ENCODE data around the gene RAB31. TPM values are rescaled to one million over a fixed set of nuclear protein-coding genes. Genes with fewer than 3 reads are reported as not detected.

The RAB31 gene
- total RNA-seq, 4 donors from 2014 or later = 12.2 to 22.0 (median 15.6) TPM

DNA sequence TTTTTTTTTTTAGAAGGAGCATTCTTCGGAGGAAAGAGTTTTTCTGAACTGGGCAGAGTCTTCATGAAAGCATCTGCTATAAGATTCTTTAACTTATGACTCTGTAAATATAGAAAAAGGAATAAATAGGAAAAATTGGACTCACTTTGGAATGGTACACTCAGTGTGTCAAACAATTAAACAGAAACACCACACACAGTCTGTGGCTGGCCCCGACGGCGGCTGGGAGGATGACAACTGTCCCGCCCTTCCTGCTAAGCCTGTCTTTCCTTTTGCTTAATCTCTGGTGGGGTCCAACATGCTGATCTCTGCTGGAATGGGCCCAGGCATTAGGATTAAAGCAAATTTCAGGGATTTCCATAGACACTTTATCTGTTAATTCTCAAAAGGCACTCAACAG, 12.5 kb upstream of the RAB31 start:
- TF ChIP-seq POLR2A (IDR thresholded peaks at IDR 0.05) = no peak
- TF ChIP-seq, protein P1, sequence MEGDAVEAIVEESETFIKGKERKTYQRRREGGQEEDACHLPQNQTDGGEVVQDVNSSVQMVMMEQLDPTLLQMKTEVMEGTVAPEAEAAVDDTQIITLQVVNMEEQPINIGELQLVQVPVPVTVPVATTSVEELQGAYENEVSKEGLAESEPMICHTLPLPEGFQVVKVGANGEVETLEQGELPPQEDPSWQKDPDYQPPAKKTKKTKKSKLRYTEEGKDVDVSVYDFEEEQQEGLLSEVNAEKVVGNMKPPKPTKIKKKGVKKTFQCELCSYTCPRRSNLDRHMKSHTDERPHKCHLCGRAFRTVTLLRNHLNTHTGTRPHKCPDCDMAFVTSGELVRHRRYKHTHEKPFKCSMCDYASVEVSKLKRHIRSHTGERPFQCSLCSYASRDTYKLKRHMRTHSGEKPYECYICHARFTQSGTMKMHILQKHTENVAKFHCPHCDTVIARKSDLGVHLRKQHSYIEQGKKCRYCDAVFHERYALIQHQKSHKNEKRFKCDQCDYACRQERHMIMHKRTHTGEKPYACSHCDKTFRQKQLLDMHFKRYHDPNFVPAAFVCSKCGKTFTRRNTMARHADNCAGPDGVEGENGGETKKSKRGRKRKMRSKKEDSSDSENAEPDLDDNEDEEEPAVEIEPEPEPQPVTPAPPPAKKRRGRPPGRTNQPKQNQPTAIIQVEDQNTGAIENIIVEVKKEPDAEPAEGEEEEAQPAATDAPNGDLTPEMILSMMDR (IDR thresholded peaks at IDR 0.05) = no peak
- peak in 1 of 2 donors; percentile 74 for DNase-seq (ENCODE audit: low spot score in 2 of 2)
- H3K4me3 ChIP-seq (ENCODE audit: low read depth, poor library complexity, severe bottlenecking) = no peak overlapping the region
- WGBS, 2 donors = 45 to 49% methylated on average over 5 of the region's 5 CpGs
- intact Hi-C loops (cut with DNase I; ENCODE audit: low total_unique reads) = no loop called here

DNA sequence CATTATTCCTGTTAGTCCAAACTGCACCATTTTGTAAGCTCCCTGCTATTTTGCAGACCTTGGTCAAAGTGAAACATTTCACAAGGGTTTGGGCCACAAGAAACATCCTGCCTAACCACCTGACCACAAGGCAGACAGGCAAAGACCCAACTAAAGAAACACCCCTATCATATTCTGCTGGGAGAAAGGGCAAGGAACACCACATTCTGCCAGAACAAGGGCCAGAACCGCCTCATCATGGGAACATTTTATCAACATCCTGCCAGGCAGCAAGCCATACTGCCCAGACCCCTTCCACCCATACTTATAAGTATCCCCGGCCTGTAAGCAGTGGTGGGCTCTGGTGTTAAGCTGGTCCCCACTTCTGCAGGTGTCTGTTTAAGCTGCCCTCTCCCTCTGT, 12.0 kb upstream of the RAB31 start:
- peak in 1 of 2 donors; percentile 46 for DNase-seq (ENCODE audit: low spot score in 2 of 2)

DNA sequence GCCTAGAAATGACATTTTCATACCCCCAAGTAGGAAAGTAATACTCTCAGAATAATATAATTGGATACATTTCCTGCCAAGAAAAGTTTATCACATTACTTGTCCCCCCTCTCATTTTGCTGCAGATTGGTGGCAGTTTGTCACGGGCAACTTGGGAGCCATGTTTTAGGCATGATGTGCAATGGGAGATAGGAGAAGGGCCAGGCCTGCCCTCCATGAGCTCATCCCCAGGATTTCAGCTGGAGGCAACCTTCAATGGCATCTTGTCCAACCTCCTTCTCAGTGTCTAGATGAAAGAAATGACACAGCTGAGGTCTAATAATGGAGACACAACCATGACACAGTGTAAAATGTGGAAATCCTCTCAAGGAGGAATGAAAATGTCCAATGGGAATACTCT, 11.4 kb upstream of the RAB31 start:
- peak in 1 of 2 donors; percentile 60 for DNase-seq (ENCODE audit: low spot score in 2 of 2)
- WGBS, 2 donors = 75 to 88% methylated on average over 1 of the region's 1 CpG
- H3K4me3 ChIP-seq (ENCODE audit: low read depth, poor library complexity, severe bottlenecking) = no peak overlapping the region
- intact Hi-C loops (cut with DNase I; ENCODE audit: low total_unique reads) = no loop called here
- TF ChIP-seq, protein P1 (IDR thresholded peaks at IDR 0.05) = no peak
- TF ChIP-seq POLR2A (IDR thresholded peaks at IDR 0.05) = no peak

More for the DNA sequence above, 12.0 kb upstream of the RAB31 start:
- intact Hi-C loops (cut with DNase I; ENCODE audit: low total_unique reads) = no loop called here
- 80 to 86% methylated on average over 2 of the region's 2 CpGs for WGBS, 2 donors
- no peak overlapping the region for H3K4me3 ChIP-seq (ENCODE audit: low read depth, poor library complexity, severe bottlenecking)
- TF ChIP-seq POLR2A (IDR thresholded peaks at IDR 0.05) = no peak
- TF ChIP-seq, protein P1 (IDR thresholded peaks at IDR 0.05) = no peak

DNA sequence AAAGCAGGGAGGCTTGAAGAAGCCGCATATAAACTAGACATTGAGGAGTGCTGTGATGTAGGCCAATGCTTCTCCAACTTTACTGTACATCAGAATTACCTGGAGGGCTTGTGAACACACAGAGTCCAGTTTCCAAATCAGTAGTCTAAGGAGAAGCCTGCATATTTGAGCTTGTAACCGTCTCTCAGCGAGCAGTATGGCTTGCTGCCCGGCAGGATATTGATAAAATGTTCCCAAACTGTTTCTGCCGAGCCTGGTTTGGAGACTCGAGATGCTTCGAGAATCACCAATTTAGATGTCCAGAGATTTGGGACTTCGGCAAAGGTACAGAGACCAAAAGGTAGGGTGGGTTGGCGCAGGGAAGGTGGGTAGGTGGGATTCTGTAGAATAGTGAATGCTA, 11.0 kb upstream of the RAB31 start:
- peak in 1 of 2 donors; percentile 40 for DNase-seq (ENCODE audit: low spot score in 2 of 2)
- TF ChIP-seq, protein P1 (IDR thresholded peaks at IDR 0.05) = no peak
- TF ChIP-seq POLR2A (IDR thresholded peaks at IDR 0.05) = no peak
- intact Hi-C loops (cut with DNase I; ENCODE audit: low total_unique reads) = no loop called here
- WGBS, 2 donors = 79 to 84% methylated on average over 9 of the region's 9 CpGs
- no peak overlapping the region for H3K4me3 ChIP-seq (ENCODE audit: low read depth, poor library complexity, severe bottlenecking)

DNA sequence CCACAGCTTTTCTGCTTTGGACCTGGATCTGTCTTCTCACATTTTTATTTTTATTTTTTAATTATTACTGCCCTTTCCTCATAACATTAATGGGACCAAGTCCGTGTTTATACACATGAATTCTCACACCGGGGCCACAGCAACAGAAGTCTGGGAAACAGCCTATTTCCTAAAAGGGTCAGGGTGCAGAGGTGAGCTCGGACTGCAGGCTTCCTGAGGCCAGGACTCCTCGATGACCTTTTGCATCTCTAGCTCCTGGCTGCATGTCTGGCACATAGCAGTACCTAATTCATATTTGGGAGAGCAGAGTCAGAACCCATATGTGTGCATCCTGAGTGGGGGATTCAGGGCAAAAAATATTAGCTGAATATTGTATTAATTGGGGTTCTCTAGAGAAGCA, 9.6 kb upstream of the RAB31 start:
- 83 to 88% methylated on average over 4 of the region's 4 CpGs for WGBS, 2 donors
- no peak overlapping the region for H3K4me3 ChIP-seq (ENCODE audit: low read depth, poor library complexity, severe bottlenecking)
- intact Hi-C loops (cut with DNase I; ENCODE audit: low total_unique reads) = no loop called here
- DNase-seq (ENCODE audit: low spot score in 2 of 2) = peak in 1 of 2 donors; percentile 40
- TF ChIP-seq, protein P1 (IDR thresholded peaks at IDR 0.05) = no peak
- TF ChIP-seq POLR2A (IDR thresholded peaks at IDR 0.05) = no peak

DNA sequence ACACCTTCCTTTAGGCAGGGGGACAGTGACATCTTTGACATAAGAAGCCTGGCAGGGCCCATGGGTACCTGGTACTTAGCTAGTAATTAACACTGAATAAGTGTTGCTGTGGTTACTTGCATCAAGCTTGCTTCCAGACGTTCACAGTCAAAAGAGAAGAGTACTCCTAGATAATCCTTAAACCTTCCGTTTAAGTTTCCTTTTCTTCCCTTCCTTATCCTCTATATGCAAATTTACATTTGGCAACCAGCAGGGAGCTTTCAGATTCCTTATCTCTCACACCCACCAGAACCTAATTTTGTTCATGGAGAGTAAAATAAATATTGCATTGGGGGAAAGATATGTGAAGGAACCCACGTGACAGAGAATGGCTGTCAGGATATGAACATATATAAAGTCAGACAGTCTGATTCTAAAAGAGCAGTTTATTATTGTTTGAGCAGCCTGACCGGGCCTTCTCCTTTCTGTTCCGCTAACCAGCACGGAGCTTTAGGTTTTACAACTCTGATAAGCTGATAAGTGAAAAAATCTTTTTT, 7.8 kb upstream of the RAB31 start:
- no peak overlapping the region for H3K4me3 ChIP-seq (ENCODE audit: low read depth, poor library complexity, severe bottlenecking)
- no peak for TF ChIP-seq POLR2A (IDR thresholded peaks at IDR 0.05)
- TF ChIP-seq, protein P1 (IDR thresholded peaks at IDR 0.05) = no peak
- intact Hi-C loops (cut with DNase I; ENCODE audit: low total_unique reads) = no loop called here
- 56 to 70% methylated on average over 6 of the region's 6 CpGs for WGBS, 2 donors
- peak in 1 of 2 donors; percentile 1 for DNase-seq (ENCODE audit: low spot score in 2 of 2)

All from lower leg skin (tissue), 4 donors.